DOHH2 (cell line): ENCODE data around the gene RANGAP1.

Experiments used
- H3F3A ChIP-seq: fragments of 200-600 bp; sonication (generic), shearing (Covaris generic); 2 replicates; pipeline ENCODE4 v1.6.0; 2016; ENCODE audit warnings: antibody characterized with exemption, mild to moderate bottlenecking; ENCODE audit not compliant: control insufficient read depth, insufficient read depth
- H3K27ac ChIP-seq: fragments of 200-600 bp; sonication (generic); 2 replicates; pipeline ENCODE4 v1.5.1; 2014; ENCODE audit warnings: low read depth, mild to moderate bottlenecking, low read length, moderate library complexity
- H3K27me3 ChIP-seq: fragments of 200-600 bp; sonication (generic); 2 replicates; pipeline ENCODE4 v1.6.1; 2014; ENCODE audit warnings: mild to moderate bottlenecking, low read length, mixed read lengths; ENCODE audit not compliant: control insufficient read depth
- H3K36me3 ChIP-seq: fragments of 200-600 bp; sonication (generic); 2 replicates; pipeline ENCODE4 v1.6.1; 2014; ENCODE audit warnings: mild to moderate bottlenecking, low read length, moderate library complexity, mixed read lengths; ENCODE audit not compliant: control insufficient read depth
- H3K4me1 ChIP-seq: fragments of 200-600 bp; sonication (generic); 2 replicates; pipeline ENCODE4 v1.6.1; 2014; ENCODE audit warnings: mild to moderate bottlenecking, low read length, mixed read lengths; ENCODE audit not compliant: control insufficient read depth
- H3K4me2 ChIP-seq: fragments of 200-600 bp; sonication (generic); 2 replicates; pipeline ENCODE4 v1.6.0; 2014; ENCODE audit warnings: mild to moderate bottlenecking, low read length, moderate library complexity
- H3K4me3 ChIP-seq: fragments of 200-600 bp; sonication (generic); 2 replicates; pipeline ENCODE4 v1.5.1; 2014; ENCODE audit warnings: mild to moderate bottlenecking, low read length, mixed read lengths
- H3K79me2 ChIP-seq: fragments of 200-600 bp; sonication (generic); 2 replicates; pipeline ENCODE4 v1.6.1; 2014; ENCODE audit warnings: mild to moderate bottlenecking, low read length, mixed read lengths; ENCODE audit not compliant: control insufficient read depth
- H3K9me2 ChIP-seq: fragments of 200-600 bp; sonication (generic); replicated peaks from 2 replicates; pipeline ENCODE4 v1.6.1; 2014; ENCODE audit warnings: mild to moderate bottlenecking, low read length, mixed read lengths; ENCODE audit not compliant: control insufficient read depth
- H3K9me3 ChIP-seq: fragments of 200-600 bp; sonication (generic); 2 replicates; pipeline ENCODE4 v1.6.1; 2014; ENCODE audit warnings: antibody characterized with exemption, low read length, mixed read lengths; ENCODE audit not compliant: control insufficient read depth, insufficient read depth
- H4K20me1 ChIP-seq: fragments of 200-600 bp; sonication (generic); 2 replicates; pipeline ENCODE4 v1.6.0; 2014; ENCODE audit warnings: low read depth, mild to moderate bottlenecking, antibody characterized with exemption, low read length, moderate library complexity; ENCODE audit not compliant: control insufficient read depth, insufficient read depth
- CTCF ChIP-seq: fragments of 200-600 bp; sonication (generic); IDR thresholded peaks from one replicate; pipeline ENCODE4 v1.5.1; 2014; ENCODE audit warnings: antibody characterized with exemption, mild to moderate bottlenecking, low read depth, low read length; ENCODE audit not compliant: poor library complexity, severe bottlenecking
- EZH2phosphoT487 ChIP-seq: fragments of 200-600 bp; sonication (generic); IDR thresholded peaks from 2 replicates; pipeline ENCODE4 v1.6.1; 2017; ENCODE audit warnings: borderline replicate concordance, mild to moderate bottlenecking, antibody characterized with exemption, low read length, moderate library complexity, mixed read lengths

Gene RANGAP1

DNA sequence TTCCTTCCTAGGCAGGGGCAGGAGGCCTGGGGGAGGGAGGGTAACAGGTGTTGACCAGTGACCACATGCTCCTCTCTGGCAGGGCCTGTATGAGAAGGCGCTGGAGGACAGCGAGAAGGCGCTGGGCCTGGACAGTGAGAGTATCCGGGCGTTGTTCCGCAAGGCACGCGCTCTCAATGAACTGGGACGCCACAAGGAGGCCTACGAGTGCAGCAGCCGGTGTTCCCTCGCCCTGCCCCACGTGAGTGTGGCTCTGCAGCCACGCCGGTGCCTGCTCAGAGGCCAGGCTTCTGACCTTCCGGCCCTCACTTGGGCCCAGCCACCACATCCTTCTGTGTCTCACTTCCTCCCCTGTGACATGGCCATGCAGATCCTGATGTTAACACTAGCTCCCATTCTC is 41.1 kb upstream of the RANGAP1 start:
- Histone ChIP-seq H3K36me3 (peaks cover 44% of the 10 kb centered on the region), H3K27me3 (no peaks in the 10 kb centered on the region), H3K9me3 (no peaks in the 10 kb centered on the region), H3K4me2 (no peak overlapping the region), H3K27ac (no peak overlapping the region), H3F3A (no peaks in the 10 kb centered on the region), H3K4me1 (no peaks in the 10 kb centered on the region), H3K79me2 (no peaks in the 10 kb centered on the region), H3K9me2 (no peaks in the 10 kb centered on the region), H4K20me1 (no peaks in the 10 kb centered on the region), H3K4me3 (no peak overlapping the region)
- TF ChIP-seq EZH2phosphoT487 (no peak), CTCF (no peak)

GRCh38 chr22:41324821-41325528 is 39.0 kb upstream of the RANGAP1 start:
- Histone ChIP-seq H3K27me3 (no peaks in the 10 kb centered on the region), H4K20me1 (no peaks in the 10 kb centered on the region), H3K9me2 (no peaks in the 10 kb centered on the region), H3K4me2 (no peak overlapping the region), H3K4me3 (no peak overlapping the region), H3K27ac (no peak overlapping the region), H3F3A (no peaks in the 10 kb centered on the region), H3K4me1 (no peaks in the 10 kb centered on the region), H3K79me2 (peaks cover 7% of the 10 kb centered on the region; the same call in 1 of the 2 replicates), H3K9me3 (no peaks in the 10 kb centered on the region), H3K36me3 (peaks cover 36% of the 10 kb centered on the region)
- TF ChIP-seq CTCF (no peak), EZH2phosphoT487 (no peak)

DNA sequence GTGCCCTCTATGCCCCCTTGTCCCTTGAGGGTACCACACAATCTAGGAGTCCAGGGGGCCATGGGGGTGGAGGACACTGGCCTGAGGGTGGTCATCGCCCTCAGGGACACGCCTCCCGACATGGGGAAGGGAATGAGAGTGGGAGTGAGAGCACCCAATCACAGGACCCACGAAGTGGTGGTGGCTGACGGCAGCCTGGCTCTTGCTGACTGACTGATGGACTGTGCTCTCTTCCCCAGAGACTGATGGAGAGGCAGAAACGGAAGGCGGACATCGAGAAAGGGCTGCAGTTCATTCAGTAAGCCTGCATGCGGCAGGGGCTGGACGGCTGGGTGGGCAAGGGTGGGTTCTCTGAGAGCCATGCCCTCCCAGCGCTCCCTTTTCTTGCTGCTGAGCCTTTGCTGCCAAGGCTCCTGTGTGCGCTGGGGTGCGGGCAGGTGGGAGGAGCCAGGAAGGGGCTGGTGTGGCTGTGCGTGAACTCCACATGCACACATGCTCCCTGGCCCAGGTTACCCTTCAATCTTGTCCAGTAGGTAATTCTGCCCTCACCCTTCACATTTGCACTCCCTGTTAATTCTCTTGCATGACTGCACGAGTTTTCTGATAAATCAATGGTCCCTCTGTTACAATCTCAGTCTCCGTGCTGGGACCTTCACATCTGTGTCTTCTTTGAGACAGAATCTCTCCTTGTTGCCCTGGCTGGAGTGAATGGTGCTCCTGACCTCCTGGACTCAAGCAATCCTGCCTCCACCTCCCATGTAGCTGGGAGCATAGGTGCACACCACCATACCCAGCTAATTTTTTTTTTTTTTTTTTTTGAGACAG is 34.6 kb upstream of the RANGAP1 start:
- H3K9me3 ChIP-seq: no peaks in the 10 kb centered on the region
- peaks cover 13% of the 10 kb centered on the region for H3K36me3 ChIP-seq
- no peaks in the 10 kb centered on the region for H3F3A ChIP-seq
- no peaks in the 10 kb centered on the region for H3K9me2 ChIP-seq
- no peaks in the 10 kb centered on the region for H4K20me1 ChIP-seq
- peaks cover 41% of the 10 kb centered on the region for H3K79me2 ChIP-seq
- no peak overlapping the region for H3K4me2 ChIP-seq
- no peak overlapping the region for H3K27ac ChIP-seq
- no peak for TF ChIP-seq EZH2phosphoT487
- no peaks in the 10 kb centered on the region for H3K4me1 ChIP-seq
- no peak overlapping the region for H3K4me3 ChIP-seq
- no peaks in the 10 kb centered on the region for H3K27me3 ChIP-seq

DNA sequence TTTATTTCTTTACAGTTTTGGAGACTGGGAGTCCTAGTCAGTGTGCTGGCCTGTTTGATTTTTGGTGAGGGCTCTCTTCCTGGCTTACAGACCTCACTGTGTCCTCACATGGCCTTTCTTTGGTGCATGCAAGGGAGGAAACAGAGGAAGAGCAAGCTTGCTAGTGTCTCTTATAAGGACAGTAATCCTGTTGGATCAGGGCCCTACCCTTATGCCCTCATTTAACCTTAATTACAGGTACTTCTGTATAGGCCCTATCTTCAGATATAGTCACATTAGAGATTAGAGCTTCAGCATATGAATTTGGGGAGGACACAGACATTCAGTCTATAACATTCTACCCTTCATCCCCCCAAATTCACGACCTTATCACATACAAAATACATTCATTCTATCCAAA is 29.6 kb upstream of the RANGAP1 start:
- H3K79me2 ChIP-seq: peaks cover 74% of the 10 kb centered on the region

More for the DNA sequence above, 29.6 kb upstream of the RANGAP1 start:
- no peak for TF ChIP-seq EZH2phosphoT487
- no peak for TF ChIP-seq CTCF
- H3K9me2 ChIP-seq: no peaks in the 10 kb centered on the region
- no peaks in the 10 kb centered on the region for H3K9me3 ChIP-seq
- no peaks in the 10 kb centered on the region for H4K20me1 ChIP-seq
- no peaks in the 10 kb centered on the region for H3K4me1 ChIP-seq
- H3K27ac ChIP-seq: no peak overlapping the region
- no peaks in the 10 kb centered on the region for H3K27me3 ChIP-seq
- H3K4me3 ChIP-seq: no peak overlapping the region
- H3K36me3 ChIP-seq: peaks cover 5% of the 10 kb centered on the region; the same call in 1 of the 2 replicates
- no peak overlapping the region for H3K4me2 ChIP-seq
- H3F3A ChIP-seq: no peaks in the 10 kb centered on the region
